ENCODE data around the gene ARHGEF37. TPM values are rescaled to one million over a fixed set of nuclear protein-coding genes. Genes with fewer than 3 reads are reported as not detected.

Gene ARHGEF37
- total and polyA plus RNA-seq, 9 of the 15 experiments (the other 6 are each of a cell fraction or from before 2014, with no cell fraction given): 0.01 to 0.27 (median 0.05) TPM

DNA sequence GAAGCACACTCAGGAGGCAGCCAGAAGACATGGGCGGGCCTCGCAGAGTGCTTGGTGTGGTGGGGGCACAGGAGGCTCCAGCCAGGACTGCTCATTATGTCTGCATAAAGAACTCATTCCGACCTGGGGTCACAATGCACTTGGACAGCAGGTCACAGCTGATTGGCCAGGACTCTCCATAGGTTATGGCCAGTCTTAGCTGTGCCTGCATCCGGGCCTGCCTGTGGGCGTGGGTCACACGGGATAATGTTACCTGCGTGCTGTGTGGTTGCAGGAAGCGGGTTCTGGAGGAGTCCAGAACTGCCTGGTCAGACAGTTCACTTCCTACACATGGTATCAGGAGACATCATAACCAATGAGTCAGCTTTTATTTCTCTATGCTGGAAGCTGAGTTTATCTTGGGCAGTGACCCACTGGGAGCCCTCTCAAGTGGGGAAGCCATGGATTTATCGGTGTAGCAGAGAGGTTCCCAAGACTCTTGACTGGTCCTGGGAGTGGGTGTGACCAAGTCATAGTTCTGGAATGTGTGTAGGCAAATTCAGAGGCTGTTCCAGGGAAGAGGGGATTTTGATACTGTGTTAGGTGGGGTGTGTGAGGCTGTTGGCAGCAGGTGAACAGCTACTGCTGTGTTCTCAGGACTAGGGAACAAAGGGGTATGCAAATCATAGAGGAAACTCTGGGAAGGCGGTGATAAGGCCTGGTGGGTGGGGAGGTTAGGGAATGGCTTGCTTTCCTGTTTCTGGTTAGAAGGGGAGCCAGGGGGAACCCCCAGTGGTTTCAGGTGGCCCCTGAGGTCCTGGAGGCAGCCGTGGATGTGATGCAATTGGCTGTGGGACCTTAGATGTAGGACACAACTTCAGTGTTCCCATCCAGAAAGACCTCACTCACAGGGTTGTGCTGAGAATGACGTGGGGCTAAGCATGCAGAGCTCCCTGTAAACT is 51.3 kb downstream of the ARHGEF37 start (continued):
- no peak for TF ChIP-seq ZNF644 (tag; IDR thresholded peaks at IDR 0.05; ENCODE audit: low read depth)
- TF ChIP-seq JUN (IDR thresholded peaks at IDR 0.05; ENCODE audit: borderline replicate concordance, low read depth, low read length): peak; percentile 31; the same call in 1 of the 2 replicates
- TF ChIP-seq JUN (CRISPR knock-in tag; IDR thresholded peaks at IDR 0.05; ENCODE audit: borderline replicate concordance): no peak
- TF ChIP-seq, protein P1, sequence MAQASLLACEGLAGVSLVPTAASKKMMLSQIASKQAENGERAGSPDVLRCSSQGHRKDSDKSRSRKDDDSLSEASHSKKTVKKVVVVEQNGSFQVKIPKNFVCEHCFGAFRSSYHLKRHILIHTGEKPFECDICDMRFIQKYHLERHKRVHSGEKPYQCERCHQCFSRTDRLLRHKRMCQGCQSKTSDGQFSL (CRISPR knock-in tag; IDR thresholded peaks at IDR 0.05): no peak
- TF ChIP-seq, protein P1 (tag; IDR thresholded peaks at IDR 0.05): no peak
- 0 out of 2 replicates have a peak, but pooled peaks have one; percentile 28 for TF ChIP-seq SMAD3 (CRISPR knock-in tag; conservative IDR thresholded peaks at IDR 0.05)
- TF ChIP-seq, protein P2, sequence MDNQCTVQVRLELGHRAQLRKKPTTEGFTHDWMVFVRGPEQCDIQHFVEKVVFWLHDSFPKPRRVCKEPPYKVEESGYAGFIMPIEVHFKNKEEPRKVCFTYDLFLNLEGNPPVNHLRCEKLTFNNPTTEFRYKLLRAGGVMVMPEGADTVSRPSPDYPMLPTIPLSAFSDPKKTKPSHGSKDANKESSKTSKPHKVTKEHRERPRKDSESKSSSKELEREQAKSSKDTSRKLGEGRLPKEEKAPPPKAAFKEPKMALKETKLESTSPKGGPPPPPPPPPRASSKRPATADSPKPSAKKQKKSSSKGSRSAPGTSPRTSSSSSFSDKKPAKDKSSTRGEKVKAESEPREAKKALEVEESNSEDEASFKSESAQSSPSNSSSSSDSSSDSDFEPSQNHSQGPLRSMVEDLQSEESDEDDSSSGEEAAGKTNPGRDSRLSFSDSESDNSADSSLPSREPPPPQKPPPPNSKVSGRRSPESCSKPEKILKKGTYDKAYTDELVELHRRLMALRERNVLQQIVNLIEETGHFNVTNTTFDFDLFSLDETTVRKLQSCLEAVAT (IDR thresholded peaks at IDR 0.05): 0 out of 4 replicates have a peak, but pooled peaks of 1 of the 2 experiments have one; percentile 28
- TF ChIP-seq, protein P3, sequence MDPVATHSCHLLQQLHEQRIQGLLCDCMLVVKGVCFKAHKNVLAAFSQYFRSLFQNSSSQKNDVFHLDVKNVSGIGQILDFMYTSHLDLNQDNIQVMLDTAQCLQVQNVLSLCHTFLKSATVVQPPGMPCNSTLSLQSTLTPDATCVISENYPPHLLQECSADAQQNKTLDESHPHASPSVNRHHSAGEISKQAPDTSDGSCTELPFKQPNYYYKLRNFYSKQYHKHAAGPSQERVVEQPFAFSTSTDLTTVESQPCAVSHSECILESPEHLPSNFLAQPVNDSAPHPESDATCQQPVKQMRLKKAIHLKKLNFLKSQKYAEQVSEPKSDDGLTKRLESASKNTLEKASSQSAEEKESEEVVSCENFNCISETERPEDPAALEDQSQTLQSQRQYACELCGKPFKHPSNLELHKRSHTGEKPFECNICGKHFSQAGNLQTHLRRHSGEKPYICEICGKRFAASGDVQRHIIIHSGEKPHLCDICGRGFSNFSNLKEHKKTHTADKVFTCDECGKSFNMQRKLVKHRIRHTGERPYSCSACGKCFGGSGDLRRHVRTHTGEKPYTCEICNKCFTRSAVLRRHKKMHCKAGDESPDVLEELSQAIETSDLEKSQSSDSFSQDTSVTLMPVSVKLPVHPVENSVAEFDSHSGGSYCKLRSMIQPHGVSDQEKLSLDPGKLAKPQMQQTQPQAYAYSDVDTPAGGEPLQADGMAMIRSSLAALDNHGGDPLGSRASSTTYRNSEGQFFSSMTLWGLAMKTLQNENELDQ (CRISPR knock-in tag; IDR thresholded peaks at IDR 0.05; ENCODE audit: borderline replicate concordance): no peak
- no peak for TF ChIP-seq ZNF551 (CRISPR knock-in tag; IDR thresholded peaks at IDR 0.05)
- TF ChIP-seq, protein P4, sequence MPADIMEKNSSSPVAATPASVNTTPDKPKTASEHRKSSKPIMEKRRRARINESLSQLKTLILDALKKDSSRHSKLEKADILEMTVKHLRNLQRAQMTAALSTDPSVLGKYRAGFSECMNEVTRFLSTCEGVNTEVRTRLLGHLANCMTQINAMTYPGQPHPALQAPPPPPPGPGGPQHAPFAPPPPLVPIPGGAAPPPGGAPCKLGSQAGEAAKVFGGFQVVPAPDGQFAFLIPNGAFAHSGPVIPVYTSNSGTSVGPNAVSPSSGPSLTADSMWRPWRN (IDR thresholded peaks at IDR 0.05; ENCODE audit: low read depth): no peak
- TF ChIP-seq, protein P5, sequence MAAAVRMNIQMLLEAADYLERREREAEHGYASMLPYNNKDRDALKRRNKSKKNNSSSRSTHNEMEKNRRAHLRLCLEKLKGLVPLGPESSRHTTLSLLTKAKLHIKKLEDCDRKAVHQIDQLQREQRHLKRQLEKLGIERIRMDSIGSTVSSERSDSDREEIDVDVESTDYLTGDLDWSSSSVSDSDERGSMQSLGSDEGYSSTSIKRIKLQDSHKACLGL (CRISPR knock-in tag; IDR thresholded peaks at IDR 0.05; ENCODE audit: borderline replicate concordance, poor library complexity, severe bottlenecking): no peak
- TF ChIP-seq MAFK (IDR thresholded peaks at IDR 0.05; ENCODE audit: low read length): peak; percentile 95
- TF ChIP-seq, protein P6, sequence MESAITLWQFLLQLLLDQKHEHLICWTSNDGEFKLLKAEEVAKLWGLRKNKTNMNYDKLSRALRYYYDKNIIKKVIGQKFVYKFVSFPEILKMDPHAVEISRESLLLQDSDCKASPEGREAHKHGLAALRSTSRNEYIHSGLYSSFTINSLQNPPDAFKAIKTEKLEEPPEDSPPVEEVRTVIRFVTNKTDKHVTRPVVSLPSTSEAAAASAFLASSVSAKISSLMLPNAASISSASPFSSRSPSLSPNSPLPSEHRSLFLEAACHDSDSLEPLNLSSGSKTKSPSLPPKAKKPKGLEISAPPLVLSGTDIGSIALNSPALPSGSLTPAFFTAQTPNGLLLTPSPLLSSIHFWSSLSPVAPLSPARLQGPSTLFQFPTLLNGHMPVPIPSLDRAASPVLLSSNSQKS (CRISPR knock-in tag; IDR thresholded peaks at IDR 0.05): no peak
- TF ChIP-seq, protein P7, sequence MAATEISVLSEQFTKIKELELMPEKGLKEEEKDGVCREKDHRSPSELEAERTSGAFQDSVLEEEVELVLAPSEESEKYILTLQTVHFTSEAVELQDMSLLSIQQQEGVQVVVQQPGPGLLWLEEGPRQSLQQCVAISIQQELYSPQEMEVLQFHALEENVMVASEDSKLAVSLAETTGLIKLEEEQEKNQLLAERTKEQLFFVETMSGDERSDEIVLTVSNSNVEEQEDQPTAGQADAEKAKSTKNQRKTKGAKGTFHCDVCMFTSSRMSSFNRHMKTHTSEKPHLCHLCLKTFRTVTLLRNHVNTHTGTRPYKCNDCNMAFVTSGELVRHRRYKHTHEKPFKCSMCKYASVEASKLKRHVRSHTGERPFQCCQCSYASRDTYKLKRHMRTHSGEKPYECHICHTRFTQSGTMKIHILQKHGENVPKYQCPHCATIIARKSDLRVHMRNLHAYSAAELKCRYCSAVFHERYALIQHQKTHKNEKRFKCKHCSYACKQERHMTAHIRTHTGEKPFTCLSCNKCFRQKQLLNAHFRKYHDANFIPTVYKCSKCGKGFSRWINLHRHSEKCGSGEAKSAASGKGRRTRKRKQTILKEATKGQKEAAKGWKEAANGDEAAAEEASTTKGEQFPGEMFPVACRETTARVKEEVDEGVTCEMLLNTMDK (IDR thresholded peaks at IDR 0.05; ENCODE audit: borderline replicate concordance, insufficient read depth, low read depth, low read length, poor library complexity, severe bottlenecking): no peak

All from K562 (cell line).